ENCODE data around the gene AMFR. TPM values are rescaled to one million over a fixed set of nuclear protein-coding genes. Genes with fewer than 3 reads are reported as not detected.

The AMFR gene
- polyA plus RNA-seq, 3 donors: 28.3 to 68.1 (median 48.9) TPM

DNA sequence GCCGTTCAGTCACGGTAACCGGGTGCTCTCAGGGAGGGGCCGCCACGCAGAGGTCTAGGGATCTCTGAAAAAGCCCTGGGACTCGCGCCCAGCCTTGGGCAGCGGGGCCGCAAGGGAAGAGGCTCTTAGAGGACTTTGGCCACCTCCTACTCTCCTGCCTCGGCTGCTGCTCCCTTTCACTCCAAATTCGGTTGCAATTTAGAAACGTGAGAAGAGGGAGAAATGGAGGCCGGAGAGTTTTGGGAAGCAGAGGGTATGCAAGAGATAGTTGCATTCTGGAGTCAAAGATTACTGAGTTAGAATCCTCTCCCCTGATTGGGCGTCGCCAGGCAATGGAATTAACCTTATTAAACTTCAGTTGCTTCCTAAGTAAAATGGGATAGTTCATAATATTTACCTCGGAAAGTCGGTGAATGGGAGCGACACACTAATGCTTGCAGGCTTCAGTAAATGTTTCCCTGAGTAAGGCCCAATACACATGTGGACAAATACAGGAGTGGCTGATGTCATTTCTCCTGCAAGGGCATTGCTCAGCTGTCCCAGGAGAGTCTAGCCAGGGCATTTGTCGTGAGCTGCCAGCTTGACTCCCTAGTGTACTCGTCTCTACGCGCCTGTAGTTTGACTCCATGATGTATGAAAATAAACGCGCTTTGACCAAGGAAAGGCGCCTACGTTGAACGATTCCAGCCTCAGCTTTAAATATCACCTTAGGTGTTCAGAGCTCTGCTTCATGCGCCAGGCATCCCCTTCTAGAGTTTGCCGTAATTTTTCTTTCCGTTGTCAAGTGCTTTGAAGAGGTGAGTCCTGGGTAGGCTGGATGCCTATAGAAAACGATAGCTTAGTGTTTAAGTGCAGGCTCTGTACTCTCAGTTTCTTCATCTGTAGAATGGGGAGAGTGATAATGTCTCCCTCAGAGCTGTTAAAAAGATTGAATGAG lies 26.7 kb upstream of the AMFR start:
- Histone ChIP-seq H2AFZ (ENCODE audit: insufficient read depth, low read depth, low read length, poor library complexity, severe bottlenecking) (peak overlapping the region; percentile 96), H3K9ac (ENCODE audit: insufficient read depth, low read length, poor library complexity, severe bottlenecking) (peak overlapping the region; percentile 75), H3K4me1 (ENCODE audit: control insufficient read depth in 1 of 2, insufficient read depth in 2 of 2, low read length in 2 of 2) (peaks cover 20 to 26% of the 10 kb centered on the region in 2 donors), H4K20me1 (ENCODE audit: insufficient read depth, low read length) (peaks cover 7% of the 10 kb centered on the region), H3K36me3 (replicated peaks in 1 of 2; ENCODE audit: control insufficient read depth in 1 of 2, insufficient read depth in 2 of 2, low read length in 2 of 2) (peaks cover 19 to 45% of the 10 kb centered on the region in 2 donors), H3K27me3 (ENCODE audit: control insufficient read depth in 2 of 2, insufficient read depth in 2 of 2, low read length in 2 of 2) (no peaks in the 10 kb centered on the region), H3K4me3 (replicated peaks in 1 of 3; ENCODE audit: low read depth in 2 of 3, low read length in 3 of 3) (peak overlapping the region; percentile 74 to 87 (median 87)), H3K9me3 (replicated peaks in 1 of 2; ENCODE audit: control insufficient read depth in 1 of 2, insufficient read depth in 1 of 2, low read length in 2 of 2) (no peaks in the 10 kb centered on the region), H3K4me2 (replicated peaks; ENCODE audit: extremely low read depth, low read length, poor library complexity, severe bottlenecking) (peak overlapping the region; percentile 97), H3K27ac (ENCODE audit: low read depth in 1 of 2, low read length in 2 of 2) (peak overlapping the region; percentile 61 to 82), H3K79me2 (ENCODE audit: insufficient read depth, low read length) (peaks cover 64% of the 10 kb centered on the region)
- Mint-ChIP-seq H3K27ac (peak overlapping the region; percentile 90 to 99 (median 93)), H3K9me3 (peaks cover 0 to 1% (median 0%) of the 10 kb centered on the region in 7 donors), H3K4me3 (peak overlapping the region; percentile 99 to 100), H3K4me1 (peaks cover 29% of the 10 kb centered on the region), H3K36me3 (peaks cover 33 to 38% of the 10 kb centered on the region in 2 donors), H3K27me3 (ENCODE audit: low read depth in 3 of 3) (no peaks in the 10 kb centered on the region)
- intact Hi-C loops (cut with micrococcal nuclease): loop anchor here (2.0 to 10.0 kb wide), 2 partner anchors 153 to 277 kb away; partner anchors contain the start of gene MT2A (in 1 of the 2)
- WGBS (ENCODE audit: insufficient coverage): 18% methylated on average over 21 of the region's 31 CpGs
- TF ChIP-seq, protein P1, sequence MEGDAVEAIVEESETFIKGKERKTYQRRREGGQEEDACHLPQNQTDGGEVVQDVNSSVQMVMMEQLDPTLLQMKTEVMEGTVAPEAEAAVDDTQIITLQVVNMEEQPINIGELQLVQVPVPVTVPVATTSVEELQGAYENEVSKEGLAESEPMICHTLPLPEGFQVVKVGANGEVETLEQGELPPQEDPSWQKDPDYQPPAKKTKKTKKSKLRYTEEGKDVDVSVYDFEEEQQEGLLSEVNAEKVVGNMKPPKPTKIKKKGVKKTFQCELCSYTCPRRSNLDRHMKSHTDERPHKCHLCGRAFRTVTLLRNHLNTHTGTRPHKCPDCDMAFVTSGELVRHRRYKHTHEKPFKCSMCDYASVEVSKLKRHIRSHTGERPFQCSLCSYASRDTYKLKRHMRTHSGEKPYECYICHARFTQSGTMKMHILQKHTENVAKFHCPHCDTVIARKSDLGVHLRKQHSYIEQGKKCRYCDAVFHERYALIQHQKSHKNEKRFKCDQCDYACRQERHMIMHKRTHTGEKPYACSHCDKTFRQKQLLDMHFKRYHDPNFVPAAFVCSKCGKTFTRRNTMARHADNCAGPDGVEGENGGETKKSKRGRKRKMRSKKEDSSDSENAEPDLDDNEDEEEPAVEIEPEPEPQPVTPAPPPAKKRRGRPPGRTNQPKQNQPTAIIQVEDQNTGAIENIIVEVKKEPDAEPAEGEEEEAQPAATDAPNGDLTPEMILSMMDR (IDR thresholded peaks at IDR 0.05): no peak
- peak in 1 of 3 donors; percentile 5 for DNase-seq

DNA sequence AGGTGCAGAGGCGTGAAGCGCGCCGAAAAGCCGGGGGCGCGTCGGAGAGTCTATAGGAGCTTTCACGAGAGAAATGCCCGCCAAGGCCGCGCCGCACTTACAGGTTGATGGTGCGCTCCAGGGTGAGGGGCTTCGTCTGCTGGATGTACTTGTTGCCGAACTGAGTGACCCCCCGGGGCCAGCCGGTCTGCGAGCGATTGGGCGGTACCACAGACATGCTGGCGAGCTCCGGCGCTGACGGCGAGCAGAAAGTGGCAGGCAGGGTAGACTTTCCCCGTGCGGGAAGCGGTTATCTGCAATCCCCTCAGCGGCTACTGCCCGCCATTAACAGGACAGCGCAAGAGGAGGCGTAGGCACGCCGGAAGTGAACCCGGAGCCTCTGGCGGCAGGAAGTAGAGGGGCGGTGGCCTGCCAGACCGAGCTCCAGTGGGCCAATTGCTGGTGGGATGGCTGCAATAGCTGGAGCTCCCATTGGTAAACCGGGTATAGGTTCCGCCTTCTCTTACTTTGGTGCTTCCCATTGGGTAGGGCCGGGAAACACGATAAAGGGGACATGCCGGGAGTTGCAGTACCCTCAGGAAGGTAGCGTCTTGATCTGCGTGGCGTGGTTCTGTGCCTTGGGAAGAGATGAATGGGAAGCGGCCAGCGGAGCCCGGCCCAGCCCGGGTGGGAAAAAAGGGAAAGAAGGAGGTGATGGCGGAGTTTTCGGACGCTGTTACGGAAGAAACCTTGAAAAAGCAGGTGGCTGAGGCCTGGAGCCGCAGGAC lies 25.8 kb upstream of the AMFR start, which contains the start of the genes NUDT21 and OGFOD1:
Gene NUDT21, minus strand, starts transcription at position 347 of the 767 bp plus-strand sequence. Its CDS starts 130 bp downstream, at position 217.
Gene OGFOD1, plus strand, starts transcription at position 569 of the 767 bp plus-strand sequence. Its CDS starts 59 bp downstream, at position 628.
- H3K36me3 Mint-ChIP-seq: peaks cover 31 to 33% of the 10 kb centered on the region in 2 donors
- H3K4me3 Mint-ChIP-seq: peak within 1 kb of the TSS; percentile 99 to 100
- Histone ChIP-seq H3K4me2 (replicated peaks; ENCODE audit: extremely low read depth, low read length, poor library complexity, severe bottlenecking) (peak within 1 kb of the TSS; percentile 97), H3K4me3 (replicated peaks in 1 of 3; ENCODE audit: low read depth in 2 of 3, low read length in 3 of 3) (peak within 1 kb of the TSS; percentile 74 to 87 (median 87)), H3K27me3 (ENCODE audit: control insufficient read depth in 2 of 2, insufficient read depth in 2 of 2, low read length in 2 of 2) (no peaks in the 10 kb centered on the region), H3K27ac (ENCODE audit: low read depth in 1 of 2, low read length in 2 of 2) (peak within 1 kb of the TSS; percentile 61 to 82), H3K4me1 (ENCODE audit: control insufficient read depth in 1 of 2, insufficient read depth in 2 of 2, low read length in 2 of 2) (peaks cover 20 to 26% of the 10 kb centered on the region in 2 donors), H3K9ac (ENCODE audit: insufficient read depth, low read length, poor library complexity, severe bottlenecking) (peak within 1 kb of the TSS; percentile 75), H2AFZ (ENCODE audit: insufficient read depth, low read depth, low read length, poor library complexity, severe bottlenecking) (peak within 1 kb of the TSS; percentile 96), H3K9me3 (replicated peaks in 1 of 2; ENCODE audit: control insufficient read depth in 1 of 2, insufficient read depth in 1 of 2, low read length in 2 of 2) (no peaks in the 10 kb centered on the region), H4K20me1 (ENCODE audit: insufficient read depth, low read length) (peaks cover 7% of the 10 kb centered on the region), H3K36me3 (replicated peaks in 1 of 2; ENCODE audit: control insufficient read depth in 1 of 2, insufficient read depth in 2 of 2, low read length in 2 of 2) (peaks cover 15 to 45% of the 10 kb centered on the region in 2 donors), H3K79me2 (ENCODE audit: insufficient read depth, low read length) (peaks cover 68% of the 10 kb centered on the region)
- H3K4me1 Mint-ChIP-seq: peaks cover 29% of the 10 kb centered on the region
- peak; percentile 94 to 98 (median 96) for DNase-seq
- peak within 1 kb of the TSS; percentile 90 to 99 (median 93) for H3K27ac Mint-ChIP-seq
- no peaks in the 10 kb centered on the region for H3K27me3 Mint-ChIP-seq (ENCODE audit: low read depth in 3 of 3)
- TF ChIP-seq, protein P1 (IDR thresholded peaks at IDR 0.05): no peak
- peaks cover 0 to 1% (median 0%) of the 10 kb centered on the region in 7 donors for H3K9me3 Mint-ChIP-seq
- WGBS (ENCODE audit: insufficient coverage): under 1% methylated on average over 56 of the region's 56 CpGs
- intact Hi-C loops (cut with micrococcal nuclease): loop anchor here (2.0 to 10.0 kb wide), 2 partner anchors 154 to 278 kb away; partner anchors contain the start of gene MT2A (in 1 of the 2)
